ENCODE data around the gene SAA2.
"Not testable (repeated sequence)": the region's sequence is repeated elsewhere in the genome, so short reads cannot be mapped to it uniquely, and the experiment has no call there.

SAA2 gene

DNA sequence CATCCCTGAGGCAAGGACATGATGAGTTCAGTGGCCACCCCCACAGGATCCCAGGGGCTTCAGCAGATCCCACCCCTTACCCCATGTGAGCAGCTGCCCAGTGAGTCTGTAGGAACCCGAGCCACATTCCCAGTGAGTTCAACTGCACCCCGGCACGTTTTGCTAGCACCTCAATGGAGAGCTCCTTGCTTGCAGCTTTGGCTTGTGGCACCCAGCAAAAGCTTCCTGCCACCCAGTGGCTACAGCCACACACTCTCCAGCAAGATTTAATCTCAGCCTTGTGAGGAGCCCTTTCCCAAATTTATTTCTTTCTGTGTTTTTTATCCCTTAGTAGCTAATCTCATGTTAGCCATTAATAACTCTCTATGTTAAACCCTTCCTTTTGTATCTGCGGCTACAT is 21.6 kb upstream of the SAA2 start:
- Histone ChIP-seq H3K9me2 (replicated peaks; ENCODE audit: low read depth, low read length) (no peaks in the 10 kb centered on the region), H3K79me2 (ENCODE audit: insufficient read depth, low read length) (no peaks in the 10 kb centered on the region), H3K27me3 (ENCODE audit: insufficient read depth, low read length, poor library complexity, severe bottlenecking) (no peaks in the 10 kb centered on the region), H3K36me3 (ENCODE audit: insufficient read depth, low read length) (no peaks in the 10 kb centered on the region), H2AFZ (ENCODE audit: low read length) (no peak overlapping the region), H3K4me3 (ENCODE audit: low read length, poor library complexity, severe bottlenecking) (no peak overlapping the region), H3K4me2 (ENCODE audit: low read depth, low read length, poor library complexity, severe bottlenecking) (no peak overlapping the region), H3K4me1 (ENCODE audit: insufficient read depth, low read length, poor library complexity, severe bottlenecking) (peaks cover 5% of the 10 kb centered on the region), H3K9ac (ENCODE audit: low read depth, low read length, poor library complexity, severe bottlenecking) (no peak overlapping the region), H4K20me1 (ENCODE audit: insufficient read depth, low read length, poor library complexity, severe bottlenecking) (no peaks in the 10 kb centered on the region), H3F3A (ENCODE audit: low read depth) (no peaks in the 10 kb centered on the region), H3K9me3 (ENCODE audit: insufficient read depth, low read depth, low read length) (no peaks in the 10 kb centered on the region)
- no peak for TF ChIP-seq EZH2phosphoT487 (IDR thresholded peaks at IDR 0.05; ENCODE audit: borderline replicate concordance)
- TF ChIP-seq CTCF (conservative IDR thresholded peaks at IDR 0.05; ENCODE audit: low read length), result no peak

DNA sequence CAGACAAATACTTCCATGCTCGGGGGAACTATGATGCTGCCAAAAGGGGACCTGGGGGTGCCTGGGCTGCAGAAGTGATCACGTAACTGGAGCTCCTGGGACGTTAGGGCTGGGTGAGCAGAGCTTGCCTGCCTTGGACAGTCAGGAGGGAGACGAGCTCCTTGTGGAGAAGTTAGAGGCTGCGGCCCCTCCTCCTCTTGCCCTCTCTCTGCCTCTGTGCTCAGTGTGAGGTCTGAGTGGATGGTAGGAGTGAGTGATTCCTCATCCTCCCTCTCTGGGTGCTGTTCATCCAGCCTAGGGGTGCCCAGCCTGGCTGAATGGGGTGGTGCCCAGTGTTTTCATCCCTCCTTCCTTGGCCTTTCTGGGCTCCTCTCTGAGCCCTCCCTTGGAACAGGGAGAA is 20.8 kb upstream of the SAA2 start:
- H4K20me1 ChIP-seq (ENCODE audit: insufficient read depth, low read length, poor library complexity, severe bottlenecking); H2AFZ ChIP-seq (ENCODE audit: low read length); H3K36me3 ChIP-seq (ENCODE audit: insufficient read depth, low read length): not testable (repeated sequence)

GRCh38 chr11:18267335-18268133 is 19.1 kb upstream of the SAA2 start:
- not testable (repeated sequence) for H3K4me2 ChIP-seq (ENCODE audit: low read depth, low read length, poor library complexity, severe bottlenecking); H3K36me3 ChIP-seq (ENCODE audit: insufficient read depth, low read length); H3K9ac ChIP-seq (ENCODE audit: low read depth, low read length, poor library complexity, severe bottlenecking); H3K9me2 ChIP-seq (replicated peaks; ENCODE audit: low read depth, low read length); H2AFZ ChIP-seq (ENCODE audit: low read length); H3F3A ChIP-seq (ENCODE audit: low read depth); H3K79me2 ChIP-seq (ENCODE audit: insufficient read depth, low read length); H3K4me3 ChIP-seq (ENCODE audit: low read length, poor library complexity, severe bottlenecking); H3K9me3 ChIP-seq (ENCODE audit: insufficient read depth, low read depth, low read length); H3K27me3 ChIP-seq (ENCODE audit: insufficient read depth, low read length, poor library complexity, severe bottlenecking); H4K20me1 ChIP-seq (ENCODE audit: insufficient read depth, low read length, poor library complexity, severe bottlenecking); H3K4me1 ChIP-seq (ENCODE audit: insufficient read depth, low read length, poor library complexity, severe bottlenecking)

More for the DNA sequence above, 20.8 kb upstream of the SAA2 start:
- H3K9me3 ChIP-seq (ENCODE audit: insufficient read depth, low read depth, low read length); H3K27me3 ChIP-seq (ENCODE audit: insufficient read depth, low read length, poor library complexity, severe bottlenecking); H3K79me2 ChIP-seq (ENCODE audit: insufficient read depth, low read length); H3F3A ChIP-seq (ENCODE audit: low read depth); H3K4me3 ChIP-seq (ENCODE audit: low read length, poor library complexity, severe bottlenecking); H3K4me1 ChIP-seq (ENCODE audit: insufficient read depth, low read length, poor library complexity, severe bottlenecking); H3K9me2 ChIP-seq (replicated peaks; ENCODE audit: low read depth, low read length); H3K9ac ChIP-seq (ENCODE audit: low read depth, low read length, poor library complexity, severe bottlenecking); H3K4me2 ChIP-seq (ENCODE audit: low read depth, low read length, poor library complexity, severe bottlenecking): not testable (repeated sequence)

DNA sequence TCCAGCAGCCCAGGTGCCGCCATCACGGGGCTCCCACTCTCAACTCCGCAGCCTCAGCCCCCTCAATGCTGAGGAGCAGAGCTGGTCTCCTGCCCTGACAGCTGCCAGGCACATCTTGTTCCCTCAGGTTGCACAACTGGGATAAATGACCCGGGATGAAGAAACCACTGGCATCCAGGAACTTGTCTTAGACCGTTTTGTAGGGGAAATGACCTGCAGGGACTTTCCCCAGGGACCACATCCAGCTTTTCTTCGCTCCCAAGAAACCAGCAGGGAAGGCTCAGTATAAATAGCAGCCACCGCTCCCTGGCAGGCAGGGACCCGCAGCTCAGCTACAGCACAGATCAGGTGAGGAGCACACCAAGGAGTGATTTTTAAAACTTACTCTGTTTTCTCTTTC is 17.5 kb upstream of the SAA2 start, which contains the start of gene SAA1:
TSS of gene SAA1 (plus strand) at position 316 of the 400 bp plus-strand sequence. CDS start 624 bp downstream, outside the sequence.
- no peak within 1 kb of the TSS for H3K4me2 ChIP-seq (ENCODE audit: low read depth, low read length, poor library complexity, severe bottlenecking)
- no peak for TF ChIP-seq CTCF (conservative IDR thresholded peaks at IDR 0.05; ENCODE audit: low read length)
- TF ChIP-seq EZH2phosphoT487 (IDR thresholded peaks at IDR 0.05; ENCODE audit: borderline replicate concordance), result no peak

More for the DNA sequence above, 17.5 kb upstream of the SAA2 start, which contains the start of gene SAA1:
- Histone ChIP-seq H3K4me3 (ENCODE audit: low read length, poor library complexity, severe bottlenecking) (no peak within 1 kb of the TSS), H3K27me3 (ENCODE audit: insufficient read depth, low read length, poor library complexity, severe bottlenecking) (no peaks in the 10 kb centered on the region), H3K9ac (ENCODE audit: low read depth, low read length, poor library complexity, severe bottlenecking) (no peak within 1 kb of the TSS), H2AFZ (ENCODE audit: low read length) (no peak within 1 kb of the TSS), H4K20me1 (ENCODE audit: insufficient read depth, low read length, poor library complexity, severe bottlenecking) (no peaks in the 10 kb centered on the region), H3K79me2 (ENCODE audit: insufficient read depth, low read length) (no peaks in the 10 kb centered on the region), H3K9me2 (replicated peaks; ENCODE audit: low read depth, low read length) (no peaks in the 10 kb centered on the region), H3K9me3 (ENCODE audit: insufficient read depth, low read depth, low read length) (no peaks in the 10 kb centered on the region), H3K4me1 (ENCODE audit: insufficient read depth, low read length, poor library complexity, severe bottlenecking) (peaks cover 9% of the 10 kb centered on the region), H3K36me3 (ENCODE audit: insufficient read depth, low read length) (no peaks in the 10 kb centered on the region), H3F3A (ENCODE audit: low read depth) (no peaks in the 10 kb centered on the region)
